CD4-positive, alpha-beta T cell (primary cell): ENCODE measurements around the gene PSMB9. TPM values are rescaled to one million over a fixed set of nuclear protein-coding genes. Genes with fewer than 3 reads are reported as not detected.
A peak's percentile ranks its signal among the peaks of the same experiment; 100 is the strongest.

Experiments
- ATAC-seq: fragments of 200-7000 bp; cut with Tn5 transposase; one replicate; pipeline ENCODE4 v1.10.0; 2022; ENCODE audit warnings: mild to moderate bottlenecking; ENCODE audit not compliant: poor library complexity
- CTCF ChIA-PET: fragments of 350-600 bp; sonication (Branson Sonifier 250); formaldehyde crosslinking; loops from one replicate; lab custom pipeline; 2021; ENCODE audit warnings: antibody characterized with exemption, inconsistent platforms; lab: Charles Lee
- POLR2A ChIA-PET: fragments of 350-600 bp; sonication (Branson Sonifier 250); formaldehyde crosslinking; loops from one replicate; lab custom pipeline; 2021; ENCODE audit warnings: antibody characterized with exemption, inconsistent platforms; lab: Charles Lee
- DNase-seq, 14 experiments: peaks; one replicate each; pipeline ENCODE4 v3.0.0-alpha.2; 2013 to 2020; ENCODE audit warnings: mixed read lengths in 2 of 14
- H3K27ac ChIP-seq, 2 donors: one replicate each; pipeline versions ENCODE4 v1.5.1 to v1.7.0; 2013; ENCODE audit warnings: low read length in 2 of 2, low read depth in 1 of 2, mild to moderate bottlenecking in 1 of 2
- H3K27me3 ChIP-seq, 2 experiments: 1 replicate in 1 of 2; 2 replicates in 1 of 2; pipeline versions ENCODE4 v1.6.1 to v1.7.0; 2013; ENCODE audit warnings: low read length in 2 of 2, control low read depth in 1 of 2, mild to moderate bottlenecking in 1 of 2, moderate library complexity in 1 of 2; ENCODE audit not compliant: insufficient read depth in 2 of 2, control insufficient read depth in 1 of 2
- H3K36me3 ChIP-seq: one replicate; pipeline ENCODE4 v1.6.1; 2013; ENCODE audit warnings: low read length, control low read depth; ENCODE audit not compliant: insufficient read depth
- H3K4me1 ChIP-seq: one replicate; pipeline ENCODE4 v1.6.1; 2013; ENCODE audit warnings: low read length, control low read depth; ENCODE audit not compliant: insufficient read depth
- H3K4me3 ChIP-seq: one replicate; pipeline ENCODE4 v1.5.1; 2013; ENCODE audit warnings: mild to moderate bottlenecking, low read length, moderate library complexity
- H3K9me3 ChIP-seq, 2 experiments: 1 replicate in 1 of 2; 2 replicates in 1 of 2; pipeline versions ENCODE4 v1.6.1 to v1.7.0; 2013; ENCODE audit warnings: low read length in 2 of 2, mild to moderate bottlenecking in 2 of 2, control low read depth in 1 of 2, moderate library complexity in 1 of 2; ENCODE audit not compliant: control insufficient read depth in 1 of 2, insufficient read depth in 1 of 2
- H3K27ac Mint-ChIP-seq: one replicate; pipeline ENCODE4 v1.8.0; 2020; ENCODE audit warnings: mixed read lengths
- H3K27me3 Mint-ChIP-seq: one replicate; pipeline ENCODE4 v1.8.0; 2021; ENCODE audit warnings: mixed read lengths
- H3K36me3 Mint-ChIP-seq: one replicate; pipeline ENCODE4 v1.8.0; 2021; ENCODE audit warnings: low read depth, mixed read lengths
- H3K4me1 Mint-ChIP-seq: one replicate; pipeline ENCODE4 v1.8.0; 2021; ENCODE audit warnings: low read depth, mixed read lengths
- H3K4me3 Mint-ChIP-seq: one replicate; pipeline ENCODE4 v1.8.0; 2020; ENCODE audit warnings: mild to moderate bottlenecking, mixed read lengths
- H3K9me3 Mint-ChIP-seq: one replicate; pipeline ENCODE4 v1.8.0; 2020; ENCODE audit warnings: mixed read lengths
- CTCF ChIP-seq: fragments of 200-600 bp; IDR thresholded peaks from one replicate; pipeline ENCODE4 v1.8.0; 2022; ENCODE audit warnings: antibody characterized with exemption, mild to moderate bottlenecking
- intact Hi-C, 2 experiments: fragments of 100-400 bp; cut with DNase I in 1 of 2; cut with micrococcal nuclease in 1 of 2; formaldehyde crosslinking; loops; one replicate each; pipeline versions ENCODE4 v1.15.1 to v1.9.0; 2023 to 2025; cut with DNase I, micrococcal nuclease
- total RNA-seq, 174 experiments: library from RNA in 2 of 174; stranded (reverse) in 2 of 174; gene quantifications; one replicate each; pipeline ENCODE4 v1.2.3 and lab custom pipeline; 2021 to 2026

Gene PSMB9
- total RNA-seq, 2 experiments from 2014 or later = 37.2 to 38.4 TPM

DNA sequence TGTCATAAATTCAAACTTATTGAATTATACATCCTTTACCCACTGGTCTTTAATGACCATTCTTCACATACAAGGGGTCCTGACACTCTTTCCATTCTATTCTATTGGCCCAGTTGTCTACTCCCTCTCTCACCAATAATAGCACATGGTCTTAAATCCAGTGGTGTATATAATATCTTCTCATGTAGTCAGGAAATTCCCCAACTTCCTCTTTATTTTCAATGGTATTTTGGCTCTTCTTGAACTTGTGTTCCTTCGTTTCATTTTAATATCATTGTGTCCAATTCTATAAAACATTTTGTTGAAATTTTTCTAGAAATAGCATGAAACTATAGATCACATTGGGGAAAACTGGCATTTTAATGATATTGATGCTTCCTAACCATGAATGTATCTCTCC lies 36.8 kb downstream of the PSMB9 start:
- no peak for TF ChIP-seq CTCF
- no peak for ATAC-seq
- CTCF ChIA-PET = interaction anchor here (1.1 to 2.1 kb wide), 2 partner anchors 22 to 94 kb away, joined by 3 to 5 read pairs; no protein-coding TSS in a partner anchor
- Mint-ChIP-seq H3K9me3 (no peaks in the 10 kb centered on the region), H3K27me3 (no peaks in the 10 kb centered on the region), H3K4me3 (no peak overlapping the region), H3K36me3 (peaks cover 10% of the 10 kb centered on the region), H3K27ac (no peak overlapping the region), H3K4me1 (peaks cover 25% of the 10 kb centered on the region)
- Histone ChIP-seq H3K4me1 (peaks cover 16% of the 10 kb centered on the region), H3K36me3 (no peaks in the 10 kb centered on the region), H3K27ac (no peak overlapping the region), H3K9me3 (no peaks in the 10 kb centered on the region), H3K27me3 (no peaks in the 10 kb centered on the region), H3K4me3 (no peak overlapping the region)
- DNase-seq = no peak
- intact Hi-C loops = loop anchor here in 1 of 2 experiments (10.0 kb wide), 1 partner anchor 1504 kb away; the partner anchor contains the start of gene NUDT3
- POLR2A ChIA-PET = interaction anchor here (1.3 to 5.4 kb wide), 2 partner anchors 80 to 81 kb away, joined by 6 to 129 read pairs; partner anchors contain the start of gene BRD2

- ATAC-seq (peak; percentile 98), DNase-seq (peak; percentile 88 to 97 (median 94))
- Mint-ChIP-seq H3K9me3 (no peaks in the 10 kb centered on the region), H3K4me3 (peak overlapping the region; percentile 100), H3K36me3 (peaks cover 10% of the 10 kb centered on the region), H3K27me3 (no peaks in the 10 kb centered on the region), H3K27ac (peak overlapping the region; percentile 91), H3K4me1 (peaks cover 45% of the 10 kb centered on the region)
- H3K4me1 ChIP-seq = peaks cover 22% of the 10 kb centered on the region
- no peaks in the 10 kb centered on the region for H3K9me3 ChIP-seq
- TF ChIP-seq CTCF = no peak
- peak overlapping the region; percentile 89 for H3K4me3 ChIP-seq
- intact Hi-C loops = loop anchor here (2.0 to 10.0 kb wide), 4 partner anchors 52 to 1500 kb away; partner anchors contain the start of gene NUDT3 (in 1 of the 2)
- H3K27me3 ChIP-seq = no peaks in the 10 kb centered on the region
- ChIA-PET CTCF (interaction anchor here (0.8 to 1.9 kb wide), 9 partner anchors 8 to 90 kb away, joined by 3 to 8 read pairs (median 6); partner anchors contain the start of genes BRD2, HLA-DMA and TAP2), POLR2A (interaction anchor here (0.5 to 5.4 kb wide), 22 partner anchors 8 to 936 kb away, joined by 3 to 129 read pairs (median 4); partner anchors contain the start of genes BRD2, HLA-DMA, HLA-DMB and HLA-DPB1)
- H3K36me3 ChIP-seq = no peaks in the 10 kb centered on the region
- H3K27ac ChIP-seq = peak overlapping the region; percentile 75 to 85
Observed at GRCh38 chr6:32894085-32895005, 40.4 kb downstream of the PSMB9 start.

DNA sequence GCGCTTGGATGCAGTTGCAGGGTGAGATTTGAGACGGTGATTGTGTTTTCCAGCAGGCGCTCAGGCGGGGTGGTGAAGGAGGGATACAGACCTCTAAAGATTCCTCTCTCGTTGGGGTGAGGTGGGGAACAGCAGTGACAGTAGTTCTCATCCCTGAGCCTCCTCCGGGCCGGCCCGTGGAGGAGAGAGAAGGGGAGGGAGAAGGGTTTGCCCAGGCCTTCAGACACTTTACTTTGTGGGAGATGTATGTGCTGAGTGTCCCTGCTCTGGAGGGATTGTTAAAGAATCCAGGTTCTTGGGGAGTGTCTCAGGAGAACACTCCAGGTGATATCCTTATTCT lies 41.0 kb downstream of the PSMB9 start:
- CTCF ChIA-PET = interaction anchor here (1.0 to 1.9 kb wide), 8 partner anchors 9 to 90 kb away, joined by 4 to 8 read pairs (median 6); partner anchors contain the start of genes HLA-DMA and TAP2
- H3K4me1 Mint-ChIP-seq = peaks cover 45% of the 10 kb centered on the region
- peak overlapping the region; percentile 89 for H3K4me3 ChIP-seq
- no peaks in the 10 kb centered on the region for H3K27me3 ChIP-seq
- DNase-seq (no peak), ATAC-seq (peak; percentile 5)
- H3K4me1 ChIP-seq = peaks cover 22% of the 10 kb centered on the region
- no peaks in the 10 kb centered on the region for H3K9me3 Mint-ChIP-seq
- no peaks in the 10 kb centered on the region for H3K36me3 ChIP-seq
- TF ChIP-seq CTCF = no peak
- H3K36me3 Mint-ChIP-seq = peaks cover 10% of the 10 kb centered on the region
- peak overlapping the region; percentile 100 for H3K4me3 Mint-ChIP-seq
- H3K27me3 Mint-ChIP-seq = no peaks in the 10 kb centered on the region
- POLR2A ChIA-PET = interaction anchor here (0.5 to 5.4 kb wide), 17 partner anchors 16 to 936 kb away, joined by 3 to 129 read pairs (median 4); partner anchors contain the start of genes BRD2, HLA-DMA, HLA-DMB and NELFE
- intact Hi-C loops = loop anchor here (2.0 to 10.0 kb wide), 4 partner anchors 52 to 1500 kb away; partner anchors contain the start of gene NUDT3 (in 1 of the 2)
- peak overlapping the region; percentile 75 to 85 for H3K27ac ChIP-seq
- no peaks in the 10 kb centered on the region for H3K9me3 ChIP-seq
- H3K27ac Mint-ChIP-seq = peak overlapping the region; percentile 91
